Measurements from ENCODE around the gene LEFTY1. TPM values are rescaled to one million over a fixed set of nuclear protein-coding genes. Genes with fewer than 3 reads are reported as not detected.

The LEFTY1 gene
- total RNA-seq, 2 donors from 2014 or later: not detected

GRCh38 chr1:225876900-225877510 is 11.9 kb downstream of the LEFTY1 start:
- peaks cover 53% of the 10 kb centered on the region for H3K4me1 Mint-ChIP-seq
- H3K27ac Mint-ChIP-seq: peak overlapping the region; percentile 88
- no peaks in the 10 kb centered on the region for H3K9me3 Mint-ChIP-seq
- peaks cover 87% of the 10 kb centered on the region for H3K36me3 Mint-ChIP-seq (ENCODE audit: low read depth)
- ATAC-seq (replicated peaks): no peak
- no peaks in the 10 kb centered on the region for H3K27me3 Mint-ChIP-seq
- peak overlapping the region; percentile 16 for H3K4me3 Mint-ChIP-seq

DNA sequence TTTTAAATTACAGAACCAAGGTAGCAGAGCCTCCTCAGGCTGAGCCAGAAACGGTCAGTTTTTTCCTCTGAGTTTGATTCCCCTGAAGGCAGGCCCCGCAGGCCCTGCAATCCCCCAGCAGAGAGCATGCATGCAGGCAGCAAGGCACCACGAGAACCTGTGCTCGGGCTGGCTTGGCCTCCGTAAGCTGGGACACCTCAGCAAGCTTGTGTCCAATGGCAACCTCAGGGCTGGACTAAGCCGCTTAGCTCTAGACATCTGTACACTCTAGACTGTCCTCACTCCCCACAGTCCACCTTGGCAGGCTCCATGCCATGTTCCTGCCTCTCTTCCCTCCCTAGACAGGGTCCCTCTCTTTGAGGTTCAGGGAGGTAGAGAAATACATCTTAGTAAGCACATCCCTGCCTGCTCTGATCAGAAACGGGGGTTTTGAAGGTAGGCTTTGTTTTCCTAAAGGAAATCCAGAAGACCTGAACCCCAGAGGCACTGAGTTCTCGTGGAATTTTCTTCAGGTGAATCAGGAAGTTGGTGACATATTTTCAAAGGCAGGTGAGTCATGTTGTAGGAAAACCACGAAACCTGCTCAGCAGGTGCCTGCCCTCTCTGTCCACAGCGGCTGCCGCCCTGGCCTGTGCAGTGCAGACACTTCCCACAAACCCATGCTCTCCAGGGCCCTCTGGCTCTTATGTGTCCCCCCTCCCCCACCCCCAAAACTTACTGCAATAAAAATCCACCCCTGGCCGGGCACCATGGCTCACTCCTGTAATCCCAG is 13.7 kb downstream of the LEFTY1 start:
- Mint-ChIP-seq H3K36me3 (ENCODE audit: low read depth) (peaks cover 94% of the 10 kb centered on the region), H3K27me3 (no peaks in the 10 kb centered on the region), H3K4me3 (no peak overlapping the region), H3K27ac (peak overlapping the region; percentile 43), H3K9me3 (no peaks in the 10 kb centered on the region), H3K4me1 (peaks cover 54% of the 10 kb centered on the region)
- no peak for ATAC-seq (replicated peaks)

DNA sequence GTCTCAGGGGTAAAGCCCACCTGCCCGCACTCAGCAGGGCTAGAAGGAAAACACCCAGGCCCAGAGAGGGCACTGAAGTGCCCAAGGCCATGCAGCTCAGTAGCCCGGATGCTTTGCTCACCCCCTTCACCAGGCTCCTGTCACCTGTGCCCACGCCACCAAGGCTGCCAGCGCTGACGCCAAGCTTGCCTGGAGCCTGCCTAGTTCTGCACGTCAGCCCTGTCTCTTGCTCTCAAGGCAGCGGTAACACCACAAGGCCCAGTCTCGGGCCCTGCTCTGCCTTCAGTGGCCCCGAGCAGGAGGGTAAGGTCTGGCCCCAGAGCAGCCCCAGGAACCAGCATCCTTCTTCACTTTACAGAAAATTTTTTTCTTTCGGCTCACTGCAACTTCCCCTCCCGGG is 14.5 kb downstream of the LEFTY1 start:
- Mint-ChIP-seq H3K4me1 (peaks cover 47% of the 10 kb centered on the region), H3K4me3 (no peak overlapping the region)
- ATAC-seq (replicated peaks): no peak

DNA sequence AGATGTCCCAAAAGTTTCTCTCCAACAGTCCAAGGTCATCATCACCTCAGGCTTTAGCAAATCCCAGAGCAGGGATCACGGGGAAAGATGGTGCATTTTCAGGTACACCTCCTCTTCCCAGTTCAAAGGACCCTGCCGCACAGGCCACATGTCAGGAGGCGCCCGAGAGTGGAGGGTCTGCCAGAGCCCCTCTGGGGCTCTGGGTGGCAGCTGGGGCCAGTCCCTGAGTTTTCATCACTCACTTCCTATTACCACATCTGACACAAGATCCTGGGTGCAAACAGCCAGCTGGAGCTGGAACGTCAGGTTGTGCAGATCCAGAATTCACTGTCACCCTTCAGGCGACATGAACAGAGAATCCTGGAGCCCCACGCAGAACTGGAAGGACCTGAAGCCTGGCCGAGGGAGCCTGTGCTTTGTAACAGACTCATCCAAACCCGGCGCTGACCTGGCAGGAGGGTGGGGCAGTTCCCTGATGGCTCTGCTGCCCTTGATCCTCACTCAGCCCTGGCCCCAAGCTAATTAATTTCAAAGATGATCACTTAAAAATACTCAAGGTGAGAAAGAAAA is 15.6 kb downstream of the LEFTY1 start:
- ATAC-seq (replicated peaks): no peak
- peaks cover 42% of the 10 kb centered on the region for H3K4me1 Mint-ChIP-seq
- H3K4me3 Mint-ChIP-seq: no peak overlapping the region
- no peaks in the 10 kb centered on the region for H3K9me3 Mint-ChIP-seq
- no peaks in the 10 kb centered on the region for H3K27me3 Mint-ChIP-seq
- peaks cover 99% of the 10 kb centered on the region for H3K36me3 Mint-ChIP-seq (ENCODE audit: low read depth)
- H3K27ac Mint-ChIP-seq: no peak overlapping the region

More for the DNA sequence above, 14.5 kb downstream of the LEFTY1 start:
- Mint-ChIP-seq H3K36me3 (ENCODE audit: low read depth) (peaks cover 94% of the 10 kb centered on the region), H3K27me3 (no peaks in the 10 kb centered on the region), H3K27ac (no peak overlapping the region), H3K9me3 (no peaks in the 10 kb centered on the region)

GRCh38 chr1:225872075-225872430 is 16.9 kb downstream of the LEFTY1 start:
- Mint-ChIP-seq H3K9me3 (no peaks in the 10 kb centered on the region), H3K36me3 (ENCODE audit: low read depth) (peaks cover 99% of the 10 kb centered on the region), H3K27me3 (no peaks in the 10 kb centered on the region), H3K27ac (peak overlapping the region; percentile 41), H3K4me3 (peak overlapping the region; percentile 25), H3K4me1 (peaks cover 41% of the 10 kb centered on the region)
- ATAC-seq (replicated peaks): peak; percentile 31

DNA sequence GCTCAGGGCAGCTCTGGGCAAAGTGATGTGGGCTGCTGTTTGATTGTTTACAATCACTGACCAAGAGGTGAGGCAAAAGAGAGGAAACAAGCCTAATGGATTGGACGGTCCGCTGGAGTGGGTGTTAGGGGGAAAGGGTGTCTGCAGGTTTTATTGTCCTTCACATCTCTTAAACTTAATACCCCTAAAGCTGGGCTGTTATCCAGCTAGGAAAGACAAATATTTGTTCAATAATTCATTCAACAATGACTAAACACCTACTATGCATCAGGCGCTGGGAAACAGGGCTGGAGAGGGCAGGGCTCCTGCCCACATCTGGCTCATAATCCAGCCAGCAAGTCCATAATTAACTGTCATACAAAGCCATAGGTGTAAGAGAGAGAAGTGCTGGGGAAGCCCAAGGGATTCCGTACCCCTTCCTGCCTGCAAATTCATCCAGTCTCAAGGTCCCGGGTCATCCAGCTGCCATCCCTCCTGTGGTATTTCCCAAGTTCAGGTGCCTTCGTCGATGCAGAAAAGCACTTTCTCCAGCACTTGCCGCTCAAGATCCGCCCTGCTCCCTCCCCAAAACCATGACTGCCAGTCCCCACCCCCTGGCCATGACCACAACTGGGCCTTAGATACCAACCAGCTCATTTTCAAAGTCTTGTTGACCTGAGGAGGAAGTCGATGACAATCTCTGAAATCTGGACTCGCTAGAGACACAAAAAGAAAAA is 17.4 kb downstream of the LEFTY1 start:
- Mint-ChIP-seq H3K36me3 (ENCODE audit: low read depth) (peaks cover 100% of the 10 kb centered on the region), H3K27me3 (no peaks in the 10 kb centered on the region), H3K9me3 (no peaks in the 10 kb centered on the region), H3K4me3 (peak overlapping the region; percentile 25), H3K27ac (peak overlapping the region; percentile 59), H3K4me1 (peaks cover 46% of the 10 kb centered on the region)
- peak; percentile 82 for ATAC-seq (replicated peaks)

GRCh38 chr1:225870911-225871310 is 18.0 kb downstream of the LEFTY1 start:
- Mint-ChIP-seq H3K27me3 (no peaks in the 10 kb centered on the region), H3K4me1 (peaks cover 47% of the 10 kb centered on the region), H3K36me3 (ENCODE audit: low read depth) (peaks cover 100% of the 10 kb centered on the region), H3K9me3 (no peaks in the 10 kb centered on the region), H3K4me3 (no peak overlapping the region), H3K27ac (peak overlapping the region; percentile 59)
- ATAC-seq (replicated peaks): no peak

DNA sequence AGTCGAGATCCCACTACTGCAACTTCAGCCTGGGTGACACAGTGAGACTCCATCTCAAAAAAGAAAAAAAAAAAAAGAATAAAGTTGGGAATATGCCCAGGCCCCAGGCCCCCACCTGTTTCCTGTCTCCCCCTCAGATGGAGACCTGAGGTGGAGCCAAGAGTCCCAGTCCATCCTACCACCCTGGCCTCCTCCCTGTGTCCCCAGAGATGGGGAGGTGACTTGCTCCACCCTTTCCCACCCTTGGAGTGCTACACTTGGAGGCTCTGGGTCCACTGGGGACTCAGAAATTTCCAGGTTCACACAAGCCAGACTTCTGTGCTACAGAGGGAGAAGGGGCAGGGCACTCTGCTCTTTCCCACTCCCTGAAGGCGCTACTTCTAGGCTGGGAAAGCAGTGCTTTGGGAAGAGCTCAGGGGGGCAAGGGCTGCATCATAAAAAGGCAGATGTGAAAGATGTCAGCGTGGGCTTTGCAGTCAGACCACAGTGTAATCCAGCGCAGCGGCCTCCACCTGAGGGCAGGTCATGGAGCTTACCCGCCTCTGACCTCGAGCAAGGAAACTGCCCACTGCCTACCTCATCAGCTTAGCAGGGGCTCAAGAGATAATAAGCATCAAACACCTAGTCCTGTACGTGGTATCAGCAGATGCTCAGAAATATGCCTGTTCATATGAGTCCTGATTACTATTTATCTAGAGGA is 20.2 kb downstream of the LEFTY1 start:
- Mint-ChIP-seq H3K36me3 (ENCODE audit: low read depth) (peaks cover 100% of the 10 kb centered on the region), H3K27me3 (no peaks in the 10 kb centered on the region), H3K27ac (peak overlapping the region; percentile 21), H3K4me1 (peaks cover 42% of the 10 kb centered on the region), H3K4me3 (no peak overlapping the region), H3K9me3 (no peaks in the 10 kb centered on the region)
- ATAC-seq (replicated peaks): no peak

DNA sequence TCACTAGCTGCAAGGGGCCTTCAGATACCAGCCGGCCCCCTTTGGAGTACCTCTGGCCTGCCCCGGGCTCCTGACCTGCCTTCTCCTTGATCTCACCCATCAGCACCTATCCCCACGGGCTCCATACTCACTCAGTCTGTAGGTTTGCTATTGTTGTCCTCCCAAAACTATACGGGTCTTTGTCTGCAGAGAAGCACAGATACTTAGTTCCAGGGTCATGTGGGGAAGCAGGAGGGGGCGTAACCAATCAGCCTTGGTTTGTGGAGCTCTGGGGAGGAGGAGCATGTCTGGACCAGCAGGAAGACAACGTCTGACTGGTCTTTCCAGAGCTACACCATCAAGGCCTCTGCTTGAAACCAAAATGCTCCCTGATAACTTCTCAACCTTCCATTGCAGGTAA is 22.0 kb downstream of the LEFTY1 start:
- no peaks in the 10 kb centered on the region for H3K9me3 Mint-ChIP-seq

GRCh38 chr1:225866061-225866837 is 22.7 kb downstream of the LEFTY1 start:
- Mint-ChIP-seq H3K27me3 (no peaks in the 10 kb centered on the region), H3K4me1 (peaks cover 31% of the 10 kb centered on the region), H3K27ac (peak overlapping the region; percentile 85), H3K36me3 (ENCODE audit: low read depth) (peaks cover 100% of the 10 kb centered on the region), H3K9me3 (no peaks in the 10 kb centered on the region), H3K4me3 (peak overlapping the region; percentile 80)
- ATAC-seq (replicated peaks): peak; percentile 97

More for the DNA sequence above, 22.0 kb downstream of the LEFTY1 start:
- no peaks in the 10 kb centered on the region for H3K27me3 Mint-ChIP-seq
- H3K4me1 Mint-ChIP-seq: peaks cover 36% of the 10 kb centered on the region
- ATAC-seq (replicated peaks): no peak
- H3K36me3 Mint-ChIP-seq (ENCODE audit: low read depth): peaks cover 100% of the 10 kb centered on the region
- peak overlapping the region; percentile 85 for H3K27ac Mint-ChIP-seq
- H3K4me3 Mint-ChIP-seq: peak overlapping the region; percentile 80

GRCh38 chr1:225865514-225865913 is 23.4 kb downstream of the LEFTY1 start:
- H3K4me3 Mint-ChIP-seq: peak overlapping the region; percentile 80
- peak overlapping the region; percentile 85 for H3K27ac Mint-ChIP-seq
- peak; percentile 2 for ATAC-seq (replicated peaks)
- H3K36me3 Mint-ChIP-seq (ENCODE audit: low read depth): peaks cover 100% of the 10 kb centered on the region
- H3K27me3 Mint-ChIP-seq: no peaks in the 10 kb centered on the region
- peaks cover 31% of the 10 kb centered on the region for H3K4me1 Mint-ChIP-seq
- H3K9me3 Mint-ChIP-seq: no peaks in the 10 kb centered on the region

DNA sequence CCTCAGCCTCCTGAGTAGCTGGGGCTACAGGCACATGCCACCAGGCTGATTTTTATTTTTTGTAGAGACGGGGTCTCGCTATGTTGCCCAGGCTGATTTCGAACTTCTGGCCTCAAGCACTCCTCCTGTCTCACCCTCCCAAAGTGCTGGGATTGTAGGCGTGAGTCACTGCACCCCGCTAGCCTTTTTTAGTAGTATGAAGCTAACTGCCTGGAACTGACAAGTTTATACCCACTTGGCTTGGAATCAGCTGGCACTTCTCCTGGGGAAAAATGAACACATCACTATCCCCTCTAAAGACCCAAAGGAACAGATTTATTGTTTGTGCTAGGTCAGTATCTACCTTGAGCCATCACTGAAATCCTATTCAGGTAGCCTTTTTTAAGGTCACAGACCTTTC is 25.8 kb downstream of the LEFTY1 start:
- Mint-ChIP-seq H3K4me1 (peaks cover 27% of the 10 kb centered on the region), H3K36me3 (ENCODE audit: low read depth) (peaks cover 100% of the 10 kb centered on the region)

GRCh38 chr1:225862581-225862950 is 26.4 kb downstream of the LEFTY1 start:
- no peak for ATAC-seq (replicated peaks)
- H3K36me3 Mint-ChIP-seq (ENCODE audit: low read depth): peaks cover 100% of the 10 kb centered on the region
- H3K9me3 Mint-ChIP-seq: no peaks in the 10 kb centered on the region
- H3K4me3 Mint-ChIP-seq: no peak overlapping the region
- peaks cover 27% of the 10 kb centered on the region for H3K4me1 Mint-ChIP-seq
- H3K27me3 Mint-ChIP-seq: no peaks in the 10 kb centered on the region
- H3K27ac Mint-ChIP-seq: no peak overlapping the region

More for the DNA sequence above, 25.8 kb downstream of the LEFTY1 start:
- Mint-ChIP-seq H3K27me3 (no peaks in the 10 kb centered on the region), H3K27ac (no peak overlapping the region), H3K9me3 (no peaks in the 10 kb centered on the region), H3K4me3 (no peak overlapping the region)
- no peak for ATAC-seq (replicated peaks)
